Measurements from ENCODE around the gene FYTTD1.

DNA sequence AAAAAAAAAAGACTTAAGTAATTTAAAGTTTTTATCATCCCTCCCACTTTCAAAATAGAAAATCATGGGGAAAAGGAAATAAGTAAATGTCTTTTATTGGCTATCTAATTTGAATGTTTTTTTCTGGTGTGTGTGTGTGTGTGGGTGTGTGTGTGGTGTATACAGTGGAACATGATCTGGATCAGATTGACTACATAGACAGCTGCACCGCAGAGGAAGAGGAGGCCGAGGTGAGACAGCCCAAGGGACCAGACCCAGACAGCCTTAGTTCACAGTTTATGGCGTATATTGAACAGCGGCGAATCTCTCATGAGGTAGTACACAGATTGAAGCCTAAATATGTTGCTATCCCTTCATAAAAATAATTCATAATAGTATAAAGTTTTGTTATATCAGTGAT lies 85.8 kb downstream of the FYTTD1 start:
- TF ChIP-seq, protein P1, sequence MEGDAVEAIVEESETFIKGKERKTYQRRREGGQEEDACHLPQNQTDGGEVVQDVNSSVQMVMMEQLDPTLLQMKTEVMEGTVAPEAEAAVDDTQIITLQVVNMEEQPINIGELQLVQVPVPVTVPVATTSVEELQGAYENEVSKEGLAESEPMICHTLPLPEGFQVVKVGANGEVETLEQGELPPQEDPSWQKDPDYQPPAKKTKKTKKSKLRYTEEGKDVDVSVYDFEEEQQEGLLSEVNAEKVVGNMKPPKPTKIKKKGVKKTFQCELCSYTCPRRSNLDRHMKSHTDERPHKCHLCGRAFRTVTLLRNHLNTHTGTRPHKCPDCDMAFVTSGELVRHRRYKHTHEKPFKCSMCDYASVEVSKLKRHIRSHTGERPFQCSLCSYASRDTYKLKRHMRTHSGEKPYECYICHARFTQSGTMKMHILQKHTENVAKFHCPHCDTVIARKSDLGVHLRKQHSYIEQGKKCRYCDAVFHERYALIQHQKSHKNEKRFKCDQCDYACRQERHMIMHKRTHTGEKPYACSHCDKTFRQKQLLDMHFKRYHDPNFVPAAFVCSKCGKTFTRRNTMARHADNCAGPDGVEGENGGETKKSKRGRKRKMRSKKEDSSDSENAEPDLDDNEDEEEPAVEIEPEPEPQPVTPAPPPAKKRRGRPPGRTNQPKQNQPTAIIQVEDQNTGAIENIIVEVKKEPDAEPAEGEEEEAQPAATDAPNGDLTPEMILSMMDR (conservative IDR thresholded peaks at IDR 0.05; ENCODE audit: low read length): no peak
- no peak for TF ChIP-seq EZH2phosphoT487 (IDR thresholded peaks at IDR 0.05; ENCODE audit: borderline replicate concordance, low read depth, low read length)
